HG02798 (cell line): ENCODE data around the gene RSRC2.
"Not testable (repeated sequence)": the region's sequence is repeated elsewhere in the genome, so short reads cannot be mapped to it uniquely, and the experiment has no call there.

ENCODE experiments used
- ATAC-seq: cut with Tn5 transposase; IDR thresholded peaks from one replicate; pipeline ENCODE4 v1.9.1; 2021; ENCODE audit warnings: mild to moderate bottlenecking; ENCODE audit not compliant: unreplicated experiment, poor library complexity

The RSRC2 gene

GRCh38 chr12:122520676-122521075 lies 6.1 kb downstream of the RSRC2 start:
- ATAC-seq, result no peak

DNA sequence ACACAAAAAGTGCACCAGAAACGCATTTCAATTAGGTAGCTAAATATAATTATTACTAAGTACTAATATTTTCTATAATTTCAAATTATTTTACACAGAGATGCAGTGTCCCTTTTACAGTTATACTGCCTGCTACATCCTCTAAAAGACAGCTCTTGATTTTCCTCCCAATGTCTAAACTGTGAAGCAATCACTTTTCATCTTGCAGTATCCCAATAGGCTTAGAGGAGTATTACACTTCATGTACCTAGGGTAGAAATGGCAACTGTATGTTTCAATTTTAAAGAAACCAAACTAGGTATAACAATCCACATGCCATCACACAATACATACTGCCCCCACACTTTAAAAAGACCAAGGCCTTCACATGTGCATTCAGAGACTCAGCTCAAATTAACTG lies 7.3 kb downstream of the RSRC2 start:
- ATAC-seq, result no peak

DNA sequence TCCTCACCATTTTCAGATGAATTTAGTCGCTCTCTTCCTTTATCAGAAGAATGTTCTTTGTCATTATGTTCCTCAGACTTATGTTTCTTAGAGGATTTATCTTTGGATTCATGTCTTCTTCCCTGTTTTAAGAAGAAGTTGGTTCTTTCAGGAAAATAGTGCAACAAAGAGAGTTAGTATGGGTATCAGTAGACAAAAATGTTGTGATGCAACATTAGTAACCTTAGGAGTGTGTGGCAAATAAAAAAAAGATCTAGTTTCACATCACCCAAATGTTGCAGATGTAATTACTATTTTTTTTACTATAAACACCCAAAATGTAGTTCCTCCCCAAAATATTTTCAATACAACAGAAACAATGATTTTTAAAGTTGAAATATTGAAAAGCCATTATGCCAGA lies 7.8 kb downstream of the RSRC2 start:
- ATAC-seq, result no peak

- no peak for ATAC-seq
Observed at GRCh38 chr12:122517877-122518276, 8.9 kb downstream of the RSRC2 start.

GRCh38 chr12:122516544-122517361 lies 10.0 kb downstream of the RSRC2 start:
- no peak for ATAC-seq

DNA sequence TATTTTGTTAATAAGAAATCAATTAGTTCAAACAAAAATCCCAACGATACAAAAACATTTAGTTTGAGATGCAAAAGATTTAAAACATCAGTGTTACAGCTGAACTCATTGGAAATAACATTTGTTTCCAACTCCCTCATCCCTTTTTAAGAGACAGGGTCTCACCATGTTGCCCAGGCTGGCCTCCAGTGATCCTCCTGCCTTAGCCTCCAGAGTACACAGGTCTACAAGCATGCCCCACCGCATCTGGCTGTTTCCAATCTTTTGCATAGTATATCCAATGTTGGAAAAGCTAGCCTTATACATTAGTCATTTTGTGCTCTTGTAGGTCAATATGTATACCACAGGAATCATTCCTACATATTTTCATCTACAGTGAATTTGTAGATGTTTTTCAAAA lies 11.5 kb downstream of the RSRC2 start:
- no peak for ATAC-seq

DNA sequence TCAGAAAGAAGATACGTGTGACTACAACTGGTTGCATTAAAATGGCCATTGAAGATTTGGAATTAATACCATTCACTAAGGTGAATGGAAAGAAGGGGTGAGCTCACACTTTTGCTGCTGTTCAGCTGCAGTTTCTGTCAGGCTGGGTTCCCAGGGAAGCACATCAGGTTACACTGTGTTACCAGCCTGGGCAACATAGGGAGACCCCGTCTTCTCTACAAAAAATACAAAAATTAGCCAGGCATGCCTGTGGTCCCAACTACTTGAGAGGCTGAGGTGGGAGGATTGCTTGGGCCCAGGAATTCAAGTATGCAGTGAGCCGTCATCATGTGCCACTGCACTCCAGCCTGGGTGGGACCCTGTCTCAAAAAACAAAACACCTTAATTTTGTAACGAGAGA lies 13.1 kb downstream of the RSRC2 start:
- no peak for ATAC-seq

GRCh38 chr12:122513028-122513427 lies 13.7 kb downstream of the RSRC2 start:
- ATAC-seq, result not testable (repeated sequence)

- ATAC-seq, result no peak
Observed at GRCh38 chr12:122508163-122508562, 18.6 kb downstream of the RSRC2 start.

GRCh38 chr12:122506393-122506938 lies 20.3 kb downstream of the RSRC2 start:
- ATAC-seq, result no peak

GRCh38 chr12:122505419-122506051 lies 21.2 kb downstream of the RSRC2 start:
- no peak for ATAC-seq

- no peak for ATAC-seq
Observed at GRCh38 chr12:122503783-122504590, 22.7 kb downstream of the RSRC2 start.

DNA sequence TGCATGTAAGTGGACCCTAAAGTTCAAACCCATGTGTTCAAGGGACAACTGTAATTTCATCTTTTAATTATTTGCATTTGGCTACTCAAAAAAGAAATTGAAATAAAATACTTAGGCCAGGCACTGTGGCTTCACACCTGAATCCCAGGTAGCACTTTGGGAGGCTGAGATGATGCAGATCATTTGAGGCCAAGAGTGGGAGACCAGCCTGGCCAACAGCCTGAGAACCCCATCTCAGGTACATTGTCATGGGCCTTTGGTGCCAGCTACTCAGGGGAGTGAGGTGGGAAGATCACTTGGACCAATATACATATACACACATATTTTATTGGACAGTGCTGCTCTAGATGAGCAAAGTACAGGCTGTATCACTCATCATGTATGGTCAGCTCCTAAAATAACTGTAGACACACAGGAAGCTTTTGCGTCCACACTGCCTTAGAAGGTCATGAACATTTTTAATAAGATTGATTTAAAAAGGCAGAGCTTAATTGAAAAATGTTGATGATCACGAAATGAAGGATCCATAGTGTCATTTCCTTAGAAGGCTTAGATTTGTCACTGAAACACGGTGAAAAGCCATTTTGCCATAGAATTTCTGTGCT lies 23.5 kb downstream of the RSRC2 start:
- no peak for ATAC-seq

- ATAC-seq, result no peak
Observed at GRCh38 chr12:122501489-122501989, 25.2 kb downstream of the RSRC2 start.

DNA sequence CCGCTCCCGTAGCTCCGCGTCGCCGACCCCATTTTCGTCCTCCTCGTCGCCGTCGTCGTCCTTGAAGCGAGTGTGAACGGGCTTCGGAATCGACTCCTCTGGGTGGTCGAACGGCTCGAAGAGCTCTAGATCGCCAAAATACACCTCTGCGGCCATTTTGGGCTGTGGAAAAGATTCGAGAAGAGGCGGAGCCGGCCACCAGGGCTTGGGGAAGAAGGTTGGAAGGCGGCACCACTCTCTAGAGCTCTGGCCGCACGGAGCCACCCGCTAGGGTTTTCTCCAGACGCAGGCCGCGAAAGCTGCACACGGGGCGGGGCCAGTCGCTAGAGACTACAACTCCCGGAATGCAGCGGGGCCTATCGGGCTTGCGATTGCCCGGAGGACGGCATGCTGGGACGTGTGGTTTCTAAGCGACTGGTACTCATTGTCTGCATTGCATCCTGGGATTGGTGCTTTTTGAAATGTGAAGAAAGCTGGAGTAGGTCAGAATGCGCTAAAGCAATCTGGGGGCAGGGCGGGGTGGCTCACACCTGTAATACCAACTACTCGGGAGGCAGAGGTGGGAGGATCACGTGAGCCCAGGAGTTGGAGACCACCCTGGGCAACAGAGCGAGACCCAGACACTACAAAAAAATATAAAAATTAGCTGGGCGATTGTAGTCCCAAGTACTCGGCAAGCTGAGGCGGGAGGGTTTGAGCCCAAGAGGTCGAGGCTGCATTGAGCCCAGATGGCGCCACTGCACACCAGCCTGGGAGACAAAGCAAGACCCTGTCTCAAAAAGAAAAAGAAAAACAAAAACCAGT lies 25.8 kb downstream of the RSRC2 start, which contains the start of gene ZCCHC8:
Gene ZCCHC8, minus strand, starts transcription at position 248 of the 804 bp plus-strand sequence. Its CDS starts 92 bp downstream, at position 156.
- ATAC-seq, result peak; percentile 95

DNA sequence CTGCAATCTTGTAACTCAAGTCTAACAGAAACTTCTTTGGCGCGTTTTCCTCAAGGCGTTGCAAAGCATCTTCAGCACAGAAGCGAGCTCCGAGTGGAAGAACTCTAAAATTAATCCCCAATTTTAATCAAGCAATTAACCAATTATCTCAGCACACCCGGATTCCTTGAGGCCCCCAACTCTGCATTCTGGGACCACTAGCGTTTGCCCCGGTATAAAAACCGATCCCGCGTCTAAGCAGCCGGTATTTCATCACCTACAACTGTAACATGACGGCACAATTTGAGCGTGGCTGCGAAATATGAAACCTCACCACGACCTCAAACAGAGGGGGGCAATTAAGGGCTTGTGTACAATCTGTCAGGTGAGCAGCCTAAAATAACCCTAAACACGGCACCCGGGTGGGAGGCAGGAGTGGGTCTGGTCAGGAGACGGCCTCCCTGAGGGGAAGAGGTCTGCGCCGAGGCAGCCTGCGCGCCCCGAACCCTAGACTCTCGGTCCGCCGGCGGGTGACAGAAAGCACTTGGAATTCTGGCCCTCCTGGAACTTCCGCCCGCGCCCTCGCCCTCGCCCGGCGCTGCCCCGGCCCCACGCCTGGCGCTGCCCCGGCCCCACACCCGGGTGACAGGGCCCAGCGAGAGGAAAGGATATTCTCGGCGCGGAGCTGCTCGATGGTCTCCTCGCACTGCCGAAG lies 26.6 kb downstream of the RSRC2 start:
- ATAC-seq, result peak; percentile 17

DNA sequence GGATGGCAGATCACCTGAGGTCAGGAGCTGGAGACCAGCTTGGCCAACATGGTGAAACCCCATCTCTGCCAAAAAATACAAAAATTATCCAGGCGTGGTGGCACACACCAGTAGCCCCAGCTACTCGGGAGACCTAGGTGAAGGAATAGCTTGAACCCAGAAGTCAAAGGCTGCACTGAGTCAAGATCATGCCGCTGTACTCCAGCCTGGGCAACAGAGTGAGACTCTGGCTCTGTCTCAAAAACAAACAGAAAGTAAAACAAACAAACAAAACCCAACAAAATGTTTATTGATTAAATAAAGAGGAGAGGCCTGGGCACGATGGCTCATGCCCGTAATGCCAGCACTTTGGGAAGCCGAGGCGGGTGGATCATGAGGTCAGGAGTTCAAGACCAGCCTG lies 31.5 kb downstream of the RSRC2 start:
- ATAC-seq, result no peak

DNA sequence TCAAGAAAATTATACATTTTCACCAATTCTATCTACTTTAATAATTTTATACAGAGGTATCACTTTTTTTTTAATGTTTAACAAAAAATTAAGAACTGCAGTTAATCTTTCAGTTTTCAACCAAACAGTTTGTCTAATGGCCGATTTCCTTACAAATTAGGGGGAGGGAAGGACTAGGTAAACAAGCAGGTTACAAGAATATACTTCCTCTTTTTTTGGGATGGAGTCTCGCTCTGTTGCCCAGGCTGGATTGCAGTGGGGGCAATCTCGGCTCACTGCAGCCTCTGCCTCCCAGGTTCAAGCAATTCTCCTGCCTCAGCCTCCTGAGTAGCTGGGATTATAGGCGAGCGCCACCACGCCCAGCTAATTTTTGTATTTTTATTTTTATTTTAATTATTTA lies 33.5 kb downstream of the RSRC2 start:
- ATAC-seq, result not testable (repeated sequence)

GRCh38 chr12:122491991-122492390 lies 34.7 kb downstream of the RSRC2 start:
- no peak for ATAC-seq
